SJSA1 (cell line): ENCODE results near the gene SCAF1. TPM values are rescaled to one million over a fixed set of nuclear protein-coding genes. Genes with fewer than 3 reads are reported as not detected.
A peak's percentile ranks its signal among the peaks of the same experiment; 100 is the strongest.
"Not testable (repeated sequence)": the region's sequence is repeated elsewhere in the genome, so short reads cannot be mapped to it uniquely, and the experiment has no call there.

Source experiments
- DNase-seq, 2 experiments: peaks; one replicate each; pipeline ENCODE4 v3.0.0-alpha.2; 2015 to 2020; ENCODE audit warnings: low spot score in 2 of 2, low read depth in 1 of 2
- H3K27ac ChIP-seq: fragments of 250-450 bp; sonication (Bioruptor Pico); 2 replicates; pipeline ENCODE4 v1.5.1; 2020; ENCODE audit warnings: mild to moderate bottlenecking, moderate library complexity
- H3K27me3 ChIP-seq: fragments of 250-450 bp; sonication (Bioruptor Pico); replicated peaks from 2 replicates; pipeline ENCODE4 v1.5.1; 2020; ENCODE audit warnings: mild to moderate bottlenecking, moderate library complexity
- H3K36me3 ChIP-seq: fragments of 250-450 bp; sonication (Bioruptor Pico); 2 replicates; pipeline ENCODE4 v1.5.1; 2020; ENCODE audit warnings: mild to moderate bottlenecking
- H3K4me1 ChIP-seq: fragments of 250-450 bp; sonication (Bioruptor Pico); replicated peaks from 2 replicates; pipeline ENCODE4 v1.6.1; 2021; ENCODE audit warnings: mild to moderate bottlenecking
- H3K4me3 ChIP-seq: fragments of 250-450 bp; sonication (Bioruptor Pico); 2 replicates; pipeline ENCODE4 v1.5.1; 2020; ENCODE audit warnings: mild to moderate bottlenecking
- H3K9me3 ChIP-seq: fragments of 250-450 bp; sonication (Bioruptor Pico); replicated peaks from 2 replicates; pipeline ENCODE4 v1.5.1; 2020; ENCODE audit warnings: mild to moderate bottlenecking
- total RNA-seq: library from RNA; depleted of rRNA; stranded (reverse); fragments of >200 nt; shearing (Covaris generic); gene quantifications from 2 replicates; pipeline ENCODE4 v1.2.3, GENCODE V29; 2014

SCAF1 gene
- total RNA-seq, 1 experiment from 2014 or later, result 27.3 TPM

GRCh38 chr19:49599378-49600295, 42.4 kb upstream of the SCAF1 start:
- Histone ChIP-seq H3K27me3 (no peaks in the 10 kb centered on the region), H3K9me3 (no peaks in the 10 kb centered on the region), H3K27ac (no peak overlapping the region), H3K4me3 (no peak overlapping the region), H3K36me3 (peaks cover 87% of the 10 kb centered on the region), H3K4me1 (no peaks in the 10 kb centered on the region)
- no peak for DNase-seq

GRCh38 chr19:49601482-49602038, 40.4 kb upstream of the SCAF1 start:
- Histone ChIP-seq H3K4me3 (no peak overlapping the region), H3K27me3 (no peaks in the 10 kb centered on the region), H3K36me3 (peaks cover 86% of the 10 kb centered on the region), H3K27ac (no peak overlapping the region), H3K4me1 (no peaks in the 10 kb centered on the region), H3K9me3 (no peaks in the 10 kb centered on the region)
- no peak for DNase-seq

- H3K36me3 ChIP-seq, result peaks cover 87% of the 10 kb centered on the region
- DNase-seq, result no peak
- no peaks in the 10 kb centered on the region for H3K27me3 ChIP-seq
- no peaks in the 10 kb centered on the region for H3K9me3 ChIP-seq
- H3K27ac ChIP-seq, result no peak overlapping the region
- no peaks in the 10 kb centered on the region for H3K4me1 ChIP-seq
- H3K4me3 ChIP-seq, result no peak overlapping the region
Measured at GRCh38 chr19:49602806-49603205, 39.2 kb upstream of the SCAF1 start.

GRCh38 chr19:49605605-49606004, 36.4 kb upstream of the SCAF1 start:
- Histone ChIP-seq H3K27ac (no peak overlapping the region), H3K4me3 (no peak overlapping the region), H3K9me3 (no peaks in the 10 kb centered on the region), H3K27me3 (no peaks in the 10 kb centered on the region), H3K4me1 (no peaks in the 10 kb centered on the region), H3K36me3 (peaks cover 85% of the 10 kb centered on the region)
- DNase-seq, result no peak

GRCh38 chr19:49609499-49610092, 32.4 kb upstream of the SCAF1 start:
- Histone ChIP-seq H3K36me3 (peaks cover 77% of the 10 kb centered on the region), H3K27me3 (no peaks in the 10 kb centered on the region), H3K4me1 (peaks cover 22% of the 10 kb centered on the region), H3K27ac (no peak overlapping the region), H3K9me3 (no peaks in the 10 kb centered on the region), H3K4me3 (no peak overlapping the region)
- DNase-seq, result no peak

GRCh38 chr19:49613374-49613773, 28.6 kb upstream of the SCAF1 start:
- Histone ChIP-seq H3K4me3 (peak overlapping the region; percentile 7; the same call in 1 of the 2 replicates), H3K4me1 (peaks cover 28% of the 10 kb centered on the region), H3K27me3 (no peaks in the 10 kb centered on the region), H3K36me3 (peaks cover 79% of the 10 kb centered on the region), H3K9me3 (no peaks in the 10 kb centered on the region; the same call in 1 of the 2 replicates), H3K27ac (peak overlapping the region; percentile 97)
- peak in 1 of 2 experiments; percentile 31 for DNase-seq

- no peaks in the 10 kb centered on the region; the same call in 1 of the 2 replicates for H3K9me3 ChIP-seq
- DNase-seq, result peak; percentile 91 to 93
Measured at GRCh38 chr19:49614096-49614833, 27.7 kb upstream of the SCAF1 start.

GRCh38 chr19:49615861-49616260, 26.1 kb upstream of the SCAF1 start:
- Histone ChIP-seq H3K4me3 (no peak overlapping the region), H3K27me3 (no peaks in the 10 kb centered on the region), H3K9me3 (no peaks in the 10 kb centered on the region; the same call in 1 of the 2 replicates), H3K27ac (no peak overlapping the region), H3K4me1 (peaks cover 28% of the 10 kb centered on the region), H3K36me3 (peaks cover 74% of the 10 kb centered on the region)
- DNase-seq, result no peak

More at GRCh38 chr19:49614096-49614833, 27.7 kb upstream of the SCAF1 start:
- Histone ChIP-seq H3K27ac (peak overlapping the region; percentile 97), H3K27me3 (no peaks in the 10 kb centered on the region), H3K4me3 (peak overlapping the region; percentile 7; the same call in 1 of the 2 replicates), H3K36me3 (peaks cover 77% of the 10 kb centered on the region), H3K4me1 (peaks cover 28% of the 10 kb centered on the region)

GRCh38 chr19:49616532-49616931, 25.5 kb upstream of the SCAF1 start:
- Histone ChIP-seq H3K36me3 (peaks cover 70% of the 10 kb centered on the region), H3K4me1 (peaks cover 28% of the 10 kb centered on the region)
- no peak for DNase-seq

GRCh38 chr19:49616945-49617344, 25.1 kb upstream of the SCAF1 start:
- Histone ChIP-seq H3K4me3 (no peak overlapping the region), H3K9me3 (no peaks in the 10 kb centered on the region; the same call in 1 of the 2 replicates), H3K4me1 (peaks cover 28% of the 10 kb centered on the region), H3K27me3 (no peaks in the 10 kb centered on the region), H3K36me3 (peaks cover 74% of the 10 kb centered on the region), H3K27ac (no peak overlapping the region)
- DNase-seq, result no peak

More at GRCh38 chr19:49616532-49616931, 25.5 kb upstream of the SCAF1 start:
- Histone ChIP-seq H3K4me3 (no peak overlapping the region), H3K9me3 (no peaks in the 10 kb centered on the region; the same call in 1 of the 2 replicates), H3K27me3 (no peaks in the 10 kb centered on the region), H3K27ac (no peak overlapping the region)

DNA sequence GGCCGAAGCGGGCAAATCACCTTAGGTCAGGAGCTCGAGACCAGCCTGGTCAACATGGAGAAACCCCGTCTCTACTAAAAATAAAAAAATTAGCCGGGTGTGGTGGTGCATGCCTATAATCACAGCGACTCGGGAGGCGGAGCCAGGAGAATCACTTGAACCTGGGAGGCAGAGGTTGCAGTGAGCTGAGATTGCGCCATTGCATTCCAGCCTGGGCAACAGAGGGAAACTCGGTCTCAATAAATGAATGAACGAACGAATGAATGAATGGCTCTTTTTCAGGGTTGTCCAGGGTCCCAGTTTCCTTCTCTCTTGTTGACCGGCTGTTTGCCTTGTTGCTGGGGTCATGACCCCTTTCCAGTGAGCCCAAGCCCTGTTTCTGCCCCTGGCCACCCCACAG, 24.1 kb upstream of the SCAF1 start:
- peaks cover 23% of the 10 kb centered on the region for H3K4me1 ChIP-seq
- H3K27ac ChIP-seq, H3K27me3 ChIP-seq, H3K9me3 ChIP-seq, DNase-seq, H3K4me3 ChIP-seq: not testable (repeated sequence)
- H3K36me3 ChIP-seq, result peaks cover 69% of the 10 kb centered on the region

DNA sequence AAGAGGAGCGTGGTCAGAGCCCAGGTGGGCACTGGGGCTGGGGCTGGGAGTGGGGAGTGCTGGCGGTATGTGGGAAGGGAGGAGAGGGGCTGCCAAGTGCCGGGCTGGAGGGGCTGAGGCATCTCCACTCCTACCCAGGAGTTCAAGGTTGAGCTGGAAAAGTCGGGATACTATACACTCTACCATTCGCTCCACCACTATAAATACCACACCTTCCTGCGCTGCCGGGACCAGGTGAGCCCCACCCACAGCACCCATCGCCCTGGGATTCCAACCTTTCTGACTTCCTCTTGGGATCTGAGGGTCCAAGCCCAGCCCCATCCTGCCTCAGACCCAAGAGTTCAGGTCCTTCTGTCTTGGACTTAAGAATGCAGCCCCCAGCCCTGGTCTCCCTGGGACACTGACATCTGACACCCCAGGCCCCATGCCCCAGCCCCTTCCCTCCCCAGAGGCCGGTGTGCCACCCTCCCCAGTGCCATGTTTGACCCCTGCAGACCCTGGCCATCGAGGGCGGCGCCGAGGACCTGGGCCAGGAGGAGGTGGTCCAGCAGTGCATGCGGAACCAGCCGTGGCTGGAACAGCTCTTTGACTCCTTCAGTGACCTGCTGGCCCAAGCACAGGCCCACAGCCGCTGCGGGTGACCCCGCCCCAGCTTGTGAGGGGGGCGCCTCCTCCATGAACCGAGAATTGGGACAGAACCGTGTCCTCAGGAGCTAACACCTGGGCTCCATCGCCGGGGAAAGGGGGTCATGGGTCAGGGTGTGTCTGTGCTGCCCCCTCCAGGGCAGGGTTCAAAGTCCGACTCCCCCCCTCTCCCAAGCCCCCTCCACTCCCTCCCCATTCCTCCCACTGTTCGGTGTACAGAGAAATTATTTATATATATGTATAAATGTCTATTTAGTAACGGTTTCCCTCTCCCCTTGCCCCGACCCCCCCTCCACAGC, 16.8 kb upstream of the SCAF1 start:
- Histone ChIP-seq H3K4me3 (no peak overlapping the region), H3K27ac (no peak overlapping the region), H3K9me3 (no peaks in the 10 kb centered on the region), H3K27me3 (no peaks in the 10 kb centered on the region), H3K36me3 (peaks cover 24% of the 10 kb centered on the region), H3K4me1 (no peaks in the 10 kb centered on the region)
- no peak for DNase-seq
